Measurements from ENCODE around the gene NAPA.

The NAPA gene

GRCh38 chr19:47445937-47446402, 68.9 kb downstream of the NAPA start:
- Histone ChIP-seq H2BK5ac (ENCODE audit: low read depth, low read length, poor library complexity) (no peak overlapping the region), H3K4me3 (ENCODE audit: low read depth, low read length) (no peak overlapping the region), H4K12ac (ENCODE audit: low read depth, low read length) (no peak overlapping the region), H3K79me2 (ENCODE audit: control insufficient read depth, insufficient read depth, low read length, poor library complexity) (no peaks in the 10 kb centered on the region), H2AK5ac (ENCODE audit: low read length) (no peak overlapping the region), H2AFZ (ENCODE audit: insufficient read depth, low read length, poor library complexity) (no peak overlapping the region), H3K23ac (ENCODE audit: low read length) (no peak overlapping the region), H3K36me3 (ENCODE audit: control insufficient read depth in 1 of 2, insufficient read depth in 2 of 2, low read length in 2 of 2) (no peaks in the 10 kb centered on the region), H2BK120ac (ENCODE audit: insufficient read depth, low read length, poor library complexity) (no peak overlapping the region), H3K9ac (ENCODE audit: low read length) (no peak overlapping the region), H3K4ac (ENCODE audit: low read depth, low read length) (no peak overlapping the region), H2BK12ac (ENCODE audit: low read length) (no peak overlapping the region), H3K4me1 (ENCODE audit: control insufficient read depth in 1 of 2, insufficient read depth in 2 of 2, low read length in 2 of 2) (peaks cover 7 to 11% of the 10 kb centered on the region in 2 experiments), H3K27ac (ENCODE audit: low read depth, low read length) (no peak overlapping the region), H4K8ac (ENCODE audit: low read depth, low read length) (no peak overlapping the region), H3K9me3 (ENCODE audit: insufficient read depth, low read depth, low read length) (peaks cover 21% of the 10 kb centered on the region), H3K79me1 (ENCODE audit: low read length) (no peaks in the 10 kb centered on the region), H3K18ac (ENCODE audit: low read length) (no peak overlapping the region), H3K4me2 (ENCODE audit: low read length) (peak overlapping the region; percentile 32), H3K14ac (ENCODE audit: low read length) (no peak overlapping the region), H3K27me3 (ENCODE audit: insufficient read depth, low read length) (peaks cover 25% of the 10 kb centered on the region), H4K91ac (ENCODE audit: low read depth, low read length) (no peak overlapping the region)
- no CpG with 5 or more reads among the region's 22 CpGs for WGBS (ENCODE audit: extremely low coverage, insufficient coverage, insufficient read length)
- no peak for DNase-seq

- Histone ChIP-seq H3K4me1 (ENCODE audit: control insufficient read depth in 1 of 2, insufficient read depth in 2 of 2, low read length in 2 of 2) (peaks cover 7 to 11% of the 10 kb centered on the region in 2 experiments), H2BK5ac (ENCODE audit: low read depth, low read length, poor library complexity) (no peak overlapping the region), H2AFZ (ENCODE audit: insufficient read depth, low read length, poor library complexity) (no peak overlapping the region), H2BK12ac (ENCODE audit: low read length) (no peak overlapping the region), H4K91ac (ENCODE audit: low read depth, low read length) (no peak overlapping the region), H3K4ac (ENCODE audit: low read depth, low read length) (no peak overlapping the region), H3K4me2 (ENCODE audit: low read length) (no peak overlapping the region), H3K18ac (ENCODE audit: low read length) (no peak overlapping the region), H3K79me2 (ENCODE audit: control insufficient read depth, insufficient read depth, low read length, poor library complexity) (no peaks in the 10 kb centered on the region), H3K27ac (ENCODE audit: low read depth, low read length) (no peak overlapping the region), H3K36me3 (ENCODE audit: control insufficient read depth in 1 of 2, insufficient read depth in 2 of 2, low read length in 2 of 2) (no peaks in the 10 kb centered on the region), H3K9ac (ENCODE audit: low read length) (no peak overlapping the region), H4K12ac (ENCODE audit: low read depth, low read length) (no peak overlapping the region), H3K14ac (ENCODE audit: low read length) (no peak overlapping the region), H2AK5ac (ENCODE audit: low read length) (no peak overlapping the region), H3K4me3 (ENCODE audit: low read depth, low read length) (no peak overlapping the region), H2BK120ac (ENCODE audit: insufficient read depth, low read length, poor library complexity) (no peak overlapping the region), H3K23ac (ENCODE audit: low read length) (no peak overlapping the region), H3K79me1 (ENCODE audit: low read length) (no peaks in the 10 kb centered on the region), H3K9me3 (ENCODE audit: insufficient read depth, low read depth, low read length) (peaks cover 21% of the 10 kb centered on the region), H4K8ac (ENCODE audit: low read depth, low read length) (no peak overlapping the region), H3K27me3 (ENCODE audit: insufficient read depth, low read length) (peaks cover 25% of the 10 kb centered on the region)
- no CpG with 5 or more reads among the region's 4 CpGs for WGBS (ENCODE audit: extremely low coverage, insufficient coverage, insufficient read length)
- DNase-seq = no peak
Measured at GRCh38 chr19:47445527-47445926, 69.3 kb downstream of the NAPA start.

GRCh38 chr19:47444388-47444821, 70.5 kb downstream of the NAPA start:
- Histone ChIP-seq H3K79me1 (ENCODE audit: low read length) (no peaks in the 10 kb centered on the region), H3K23ac (ENCODE audit: low read length) (no peak overlapping the region), H4K91ac (ENCODE audit: low read depth, low read length) (no peak overlapping the region), H3K79me2 (ENCODE audit: control insufficient read depth, insufficient read depth, low read length, poor library complexity) (no peaks in the 10 kb centered on the region), H3K4me3 (ENCODE audit: low read depth, low read length) (no peak overlapping the region), H3K27me3 (ENCODE audit: insufficient read depth, low read length) (peaks cover 25% of the 10 kb centered on the region), H2BK120ac (ENCODE audit: insufficient read depth, low read length, poor library complexity) (no peak overlapping the region), H3K4me2 (ENCODE audit: low read length) (no peak overlapping the region), H3K36me3 (ENCODE audit: control insufficient read depth in 1 of 2, insufficient read depth in 2 of 2, low read length in 2 of 2) (no peaks in the 10 kb centered on the region), H2BK12ac (ENCODE audit: low read length) (no peak overlapping the region), H2AK5ac (ENCODE audit: low read length) (no peak overlapping the region), H3K4me1 (ENCODE audit: control insufficient read depth in 1 of 2, insufficient read depth in 2 of 2, low read length in 2 of 2) (peaks cover 7 to 11% of the 10 kb centered on the region in 2 experiments), H3K27ac (ENCODE audit: low read depth, low read length) (no peak overlapping the region), H3K14ac (ENCODE audit: low read length) (no peak overlapping the region), H3K9ac (ENCODE audit: low read length) (no peak overlapping the region), H4K12ac (ENCODE audit: low read depth, low read length) (no peak overlapping the region), H3K9me3 (ENCODE audit: insufficient read depth, low read depth, low read length) (peaks cover 21% of the 10 kb centered on the region), H2AFZ (ENCODE audit: insufficient read depth, low read length, poor library complexity) (no peak overlapping the region), H3K18ac (ENCODE audit: low read length) (no peak overlapping the region), H3K4ac (ENCODE audit: low read depth, low read length) (no peak overlapping the region), H4K8ac (ENCODE audit: low read depth, low read length) (no peak overlapping the region), H2BK5ac (ENCODE audit: low read depth, low read length, poor library complexity) (no peak overlapping the region)
- no CpG with 5 or more reads among the region's 22 CpGs for whole genome bisulfite sequencing (ENCODE audit: extremely low coverage, insufficient coverage, insufficient read length)
- peak; percentile 28 to 66 for DNase-seq

GRCh38 chr19:47443331-47443730, 71.5 kb downstream of the NAPA start:
- no peak overlapping the region for H3K4me2 ChIP-seq (ENCODE audit: low read length)
- no peak overlapping the region for H2AFZ ChIP-seq (ENCODE audit: insufficient read depth, low read length, poor library complexity)
- no peak overlapping the region for H3K4me3 ChIP-seq (ENCODE audit: low read depth, low read length)
- no peak overlapping the region for H2BK5ac ChIP-seq (ENCODE audit: low read depth, low read length, poor library complexity)
- no peak overlapping the region for H2BK120ac ChIP-seq (ENCODE audit: insufficient read depth, low read length, poor library complexity)
- H3K18ac ChIP-seq (ENCODE audit: low read length) = no peak overlapping the region
- H3K27me3 ChIP-seq (ENCODE audit: insufficient read depth, low read length) = peaks cover 24% of the 10 kb centered on the region
- H3K14ac ChIP-seq (ENCODE audit: low read length) = no peak overlapping the region
- H3K23ac ChIP-seq (ENCODE audit: low read length) = no peak overlapping the region
- no peaks in the 10 kb centered on the region for H3K79me1 ChIP-seq (ENCODE audit: low read length)
- WGBS (ENCODE audit: extremely low coverage, insufficient coverage, insufficient read length) = no CpG with 5 or more reads among the region's 12 CpGs
- DNase-seq = no peak
- H3K9ac ChIP-seq (ENCODE audit: low read length) = no peak overlapping the region
- no peak overlapping the region for H4K12ac ChIP-seq (ENCODE audit: low read depth, low read length)
- no peak overlapping the region for H3K27ac ChIP-seq (ENCODE audit: low read depth, low read length)
- no peaks in the 10 kb centered on the region for H3K79me2 ChIP-seq (ENCODE audit: control insufficient read depth, insufficient read depth, low read length, poor library complexity)
- no peak overlapping the region for H2AK5ac ChIP-seq (ENCODE audit: low read length)
- H3K36me3 ChIP-seq (ENCODE audit: control insufficient read depth in 1 of 2, insufficient read depth in 2 of 2, low read length in 2 of 2) = no peaks in the 10 kb centered on the region
- no peak overlapping the region for H3K4ac ChIP-seq (ENCODE audit: low read depth, low read length)
- H2BK12ac ChIP-seq (ENCODE audit: low read length) = no peak overlapping the region
- peaks cover 21% of the 10 kb centered on the region for H3K9me3 ChIP-seq (ENCODE audit: insufficient read depth, low read depth, low read length)
- H4K8ac ChIP-seq (ENCODE audit: low read depth, low read length) = no peak overlapping the region
- H4K91ac ChIP-seq (ENCODE audit: low read depth, low read length) = no peak overlapping the region
- peaks cover 7 to 11% of the 10 kb centered on the region in 2 experiments for H3K4me1 ChIP-seq (ENCODE audit: control insufficient read depth in 1 of 2, insufficient read depth in 2 of 2, low read length in 2 of 2)
